DMS 273 (cell line): ENCODE results near the gene PTPRN2.
"Not testable (repeated sequence)": the region's sequence is repeated elsewhere in the genome, so short reads cannot be mapped to it uniquely, and the experiment has no call there.

ENCODE experiments used
- DNase-seq: peaks from one replicate; lab custom pipeline; 2025; ENCODE audit not compliant: unreplicated experiment; lab: John Stamatoyannopoulos, UW

Gene PTPRN2

GRCh38 chr7:157493017-157493416 lies 1094.6 kb downstream of the PTPRN2 start:
- no peak for DNase-seq

GRCh38 chr7:157490465-157490912 lies 1097.1 kb downstream of the PTPRN2 start:
- no peak for DNase-seq

DNA sequence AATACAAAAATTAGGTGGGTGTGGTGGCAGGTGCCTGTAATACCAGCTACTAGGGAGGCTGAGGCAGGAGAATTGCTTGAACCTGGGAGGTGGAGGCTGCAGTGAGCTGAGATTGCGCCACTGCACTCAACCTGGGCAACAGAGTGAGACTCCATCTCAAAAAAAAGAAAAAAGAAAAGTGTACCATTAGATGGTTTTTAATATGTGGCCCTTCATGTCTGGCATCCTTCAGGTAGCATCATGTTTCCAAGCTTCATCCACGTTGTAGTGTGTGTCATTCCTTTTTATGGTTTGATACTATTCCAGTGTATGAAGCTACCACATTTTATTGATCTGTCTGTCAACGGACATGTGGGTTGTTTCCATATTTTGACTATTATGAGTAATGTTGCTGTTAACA lies 1097.8 kb downstream of the PTPRN2 start:
- not testable (repeated sequence) for DNase-seq
